ENCODE data around the gene ZNRD2.
A peak's percentile ranks its signal among the peaks of the same experiment; 100 is the strongest.

The ZNRD2 gene

GRCh38 chr11:65538232-65538914 lies 31.9 kb upstream of the ZNRD2 start:
- no peak for DNase-seq

GRCh38 chr11:65538915-65539743 lies 31.1 kb upstream of the ZNRD2 start:
- no peak for DNase-seq

GRCh38 chr11:65539744-65540289 lies 30.5 kb upstream of the ZNRD2 start:
- DNase-seq: no peak

- peak; percentile 67 to 70 for DNase-seq
Measured at GRCh38 chr11:65540290-65541092, 29.8 kb upstream of the ZNRD2 start.

DNA sequence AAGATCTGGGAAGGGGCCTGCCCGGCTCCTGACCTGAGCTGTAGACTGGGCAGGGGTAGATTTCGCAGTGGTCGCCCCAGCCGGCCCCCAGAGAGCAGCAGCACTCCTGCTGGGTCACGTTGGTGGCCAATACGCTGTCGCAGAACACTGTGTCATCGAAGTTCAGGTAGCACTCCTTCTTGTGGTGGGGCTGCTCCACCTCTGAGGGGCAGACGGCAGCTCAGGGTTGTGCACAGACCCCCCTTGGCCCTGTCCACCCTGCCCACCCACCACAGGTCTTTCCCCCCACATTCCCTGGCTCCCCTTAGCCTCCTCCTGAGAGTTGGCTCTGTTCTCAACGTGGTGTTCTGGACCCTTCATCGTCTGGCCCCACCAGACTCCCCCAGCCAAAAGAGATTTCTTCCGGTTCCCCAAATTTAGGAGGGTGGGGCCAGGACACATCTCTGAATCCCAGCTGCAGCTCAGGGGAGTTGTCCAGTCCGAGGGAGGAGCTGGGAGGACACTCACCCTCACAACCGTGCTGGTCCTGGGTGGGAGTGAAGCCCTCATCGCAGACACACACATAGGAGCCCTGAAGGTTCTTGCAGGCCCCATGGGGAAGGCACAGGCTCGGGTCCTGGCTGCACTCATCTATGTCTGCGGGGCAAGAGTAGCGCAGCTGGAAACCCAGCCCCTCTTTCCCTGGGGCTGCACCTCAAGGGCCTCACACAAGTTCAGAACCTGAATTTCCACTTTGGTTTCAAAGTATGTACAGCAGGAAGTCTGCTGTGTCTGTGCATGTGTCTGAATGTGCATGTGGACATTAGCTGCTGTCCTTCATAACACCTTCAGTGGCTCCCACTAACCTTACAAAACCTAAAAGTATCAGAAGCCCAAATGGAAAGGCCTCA lies 28.9 kb upstream of the ZNRD2 start:
- DNase-seq: no peak

- DNase-seq: no peak
Measured at GRCh38 chr11:65542738-65543390, 27.4 kb upstream of the ZNRD2 start.

- no peak for DNase-seq
Measured at GRCh38 chr11:65545853-65546216, 24.4 kb upstream of the ZNRD2 start.

- peak; percentile 78 to 79 for DNase-seq
Measured at GRCh38 chr11:65546217-65546958, 23.9 kb upstream of the ZNRD2 start.

GRCh38 chr11:65547446-65548125 lies 22.7 kb upstream of the ZNRD2 start:
- no peak for DNase-seq

- no peak for DNase-seq
Measured at GRCh38 chr11:65548395-65548794, 21.9 kb upstream of the ZNRD2 start.

- no peak for DNase-seq
Measured at GRCh38 chr11:65549096-65549495, 21.2 kb upstream of the ZNRD2 start.

GRCh38 chr11:65551572-65552387 lies 18.5 kb upstream of the ZNRD2 start:
- peak; percentile 25 to 28 for DNase-seq

GRCh38 chr11:65552388-65552951 lies 17.8 kb upstream of the ZNRD2 start:
- no peak for DNase-seq

DNA sequence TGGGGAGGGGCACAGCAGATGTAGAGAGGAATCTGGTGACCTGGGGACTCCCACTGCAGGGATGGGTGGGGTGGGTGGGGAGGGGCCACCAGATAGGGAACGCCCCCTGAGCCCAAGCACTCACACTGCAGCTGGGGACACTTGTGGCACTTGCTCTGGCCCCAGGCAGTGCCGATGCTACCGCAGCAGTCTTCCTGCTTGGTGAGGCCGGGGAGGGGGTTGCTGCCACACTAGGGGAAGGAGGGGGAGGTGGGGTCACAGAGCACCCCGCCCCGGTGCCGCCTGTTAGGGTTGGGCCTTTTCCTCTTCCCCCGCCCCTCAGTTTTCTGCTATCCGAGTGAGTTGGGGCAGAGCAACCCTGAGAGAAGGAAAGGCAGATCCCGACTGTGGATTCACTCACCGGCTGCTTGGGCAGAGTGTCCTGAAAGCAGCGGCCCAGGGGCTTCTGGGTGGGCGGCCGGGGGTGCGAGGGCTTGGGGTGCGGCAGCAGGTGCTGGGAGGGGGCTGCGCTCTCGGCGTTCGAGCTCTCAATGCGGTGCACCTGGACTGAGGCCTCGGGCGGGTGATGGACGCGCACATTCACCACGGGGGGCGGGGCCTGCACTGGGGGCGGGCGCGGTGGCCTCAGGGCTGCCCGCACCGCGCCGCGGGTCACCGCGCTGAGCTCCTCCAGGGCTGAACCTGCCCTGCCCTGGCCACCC lies 16.8 kb upstream of the ZNRD2 start:
- no peak for DNase-seq

DNA sequence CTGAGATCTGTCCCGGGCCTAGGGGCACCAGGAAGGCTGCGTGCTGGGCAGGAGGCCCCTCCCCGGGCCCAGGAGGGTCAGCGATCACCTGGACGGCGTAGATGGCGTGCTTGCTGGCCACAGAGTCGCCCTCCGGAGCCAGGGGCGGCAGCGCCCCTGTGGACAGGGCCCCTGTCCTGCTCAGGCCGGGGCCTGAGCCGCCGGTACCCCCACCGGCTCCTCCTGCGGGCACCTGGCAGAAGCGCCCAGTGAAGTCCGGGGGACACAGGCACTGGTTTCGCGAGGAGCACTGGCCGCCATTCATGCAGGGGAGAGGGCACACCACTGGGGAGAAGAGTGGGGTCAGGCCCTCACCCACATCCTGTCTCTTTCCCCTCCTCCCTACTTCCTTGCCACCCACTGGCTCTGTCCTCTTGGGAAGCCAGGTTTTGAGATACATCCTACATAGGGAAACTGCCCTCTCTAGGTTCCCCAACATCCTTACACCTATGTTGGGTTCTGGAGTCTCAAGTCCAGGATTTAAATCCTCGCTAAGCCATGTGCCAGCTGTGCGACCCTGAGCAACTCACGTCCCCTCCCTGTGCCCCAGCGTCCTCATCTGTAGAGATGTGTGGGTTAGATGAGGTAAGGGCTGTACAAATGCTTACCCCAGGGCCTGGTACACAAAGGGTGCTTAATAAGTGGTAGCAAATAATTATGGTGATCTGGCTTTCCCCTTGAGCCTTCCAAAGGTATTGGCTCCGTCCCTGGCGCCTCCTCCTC lies 16.0 kb upstream of the ZNRD2 start:
- no peak for DNase-seq

- no peak for DNase-seq
Measured at GRCh38 chr11:65554842-65555430, 15.3 kb upstream of the ZNRD2 start.

DNA sequence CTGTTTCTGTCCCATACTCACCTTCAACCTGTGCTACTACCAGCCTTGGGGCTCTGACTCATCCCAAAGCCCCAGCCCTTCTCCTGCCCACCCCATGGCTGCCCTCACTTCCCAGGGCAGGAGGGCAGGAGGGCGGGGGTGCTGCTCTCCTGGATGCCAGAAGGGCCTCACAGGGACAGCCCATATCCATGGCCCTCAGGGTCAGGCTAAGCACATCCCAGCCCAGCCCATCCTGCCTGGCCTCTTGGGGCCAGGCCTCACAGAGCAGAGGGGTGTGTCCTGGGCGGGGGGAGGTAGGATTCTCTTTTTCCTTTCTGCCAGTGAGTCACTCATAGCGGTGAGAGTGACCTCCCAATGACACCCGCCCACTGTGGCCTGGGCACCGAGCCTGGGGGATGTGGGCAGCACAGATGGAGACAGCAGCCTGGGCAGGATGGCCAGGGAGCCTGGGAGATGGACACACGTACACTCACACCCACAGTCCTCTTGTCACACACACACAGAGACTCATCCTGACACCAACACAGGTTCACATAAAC lies 14.5 kb upstream of the ZNRD2 start:
- DNase-seq: no peak
